Measurements from ENCODE around the gene AQR. TPM values are rescaled to one million over a fixed set of nuclear protein-coding genes. Genes with fewer than 3 reads are reported as not detected.

Gene AQR
- total and polyA plus RNA-seq, 10 of the 15 experiments (the other 5 are each of a cell fraction or from before 2014, with no cell fraction given) = 18.2 to 53.5 (median 32.6) TPM

- TF ChIP-seq MEF2B (IDR thresholded peaks at IDR 0.05; ENCODE audit: partially characterized antibody, poor library complexity, severe bottlenecking) = peak; percentile 35
- no peak for TF ChIP-seq SUPT20H (IDR thresholded peaks at IDR 0.05; ENCODE audit: borderline replicate concordance, control insufficient read depth, low read depth, low read length)
- no peak for TF ChIP-seq REST (IDR thresholded peaks at IDR 0.05; ENCODE audit: low read depth, low read length)
- TF ChIP-seq HSF1 (IDR thresholded peaks at IDR 0.05; ENCODE audit: low read depth, low read length) = no peak
- TF ChIP-seq JUND (IDR thresholded peaks at IDR 0.05; ENCODE audit: low read depth, low read length) = peak; percentile 49; the same call in 1 of the 2 replicates
- no peak for TF ChIP-seq USF1 (IDR thresholded peaks at IDR 0.05; ENCODE audit: borderline replicate concordance, extremely low read length, insufficient read depth, low read depth, low read length)
- TF ChIP-seq EED (IDR thresholded peaks at IDR 0.05; ENCODE audit: low read depth) = peak; percentile 66
- no peak for TF ChIP-seq E2F8 (IDR thresholded peaks at IDR 0.05; ENCODE audit: low read depth, partially characterized antibody)
- TF ChIP-seq NFXL1 (IDR thresholded peaks at IDR 0.05; ENCODE audit: borderline replicate concordance) = no peak
- TF ChIP-seq JUNB (IDR thresholded peaks at IDR 0.05) = peak; percentile 85
- TF ChIP-seq FOXM1 (IDR thresholded peaks at IDR 0.05; ENCODE audit: low read depth, low read length) = 0 out of 2 replicates have a peak, but pooled peaks have one; percentile 42
- TF ChIP-seq CHD1 (IDR thresholded peaks at IDR 0.05; ENCODE audit: low read depth, low read length) = no peak
- no peak for TF ChIP-seq FOXK2 (IDR thresholded peaks at IDR 0.05)
- no peak for TF ChIP-seq SMAD5 (IDR thresholded peaks at IDR 0.05; ENCODE audit: low read depth)
- TF ChIP-seq RAD51 (IDR thresholded peaks at IDR 0.05) = no peak
- no peak for TF ChIP-seq ZNF274 (IDR thresholded peaks at IDR 0.05; ENCODE audit: insufficient read depth, insufficient read length)
- peak; percentile 53; the same call in 1 of the 2 replicates for TF ChIP-seq NR2F1 (conservative IDR thresholded peaks at IDR 0.05)
- no peak for TF ChIP-seq IRF3 (IDR thresholded peaks at IDR 0.05)
- TF ChIP-seq RBBP5 (conservative IDR thresholded peaks at IDR 0.05) = no peak
- 0 out of 2 replicates have a peak, but pooled peaks have one; percentile 52 for TF ChIP-seq RELB (IDR thresholded peaks at IDR 0.05; ENCODE audit: low read depth)
Measured at GRCh38 chr15:34993877-34994276, 24.3 kb upstream of the AQR start (continued).

Data from GM12878 (cell line).